NK-92 treated with Interleukin-12 subunit alpha and Interleukin-12 subunit beta, amount 100 ng/mL, for 24 hours (cell line): ENCODE measurements around the gene PFN3.

Experiments
- DNase-seq: peaks from one replicate; lab custom pipeline; 2025; lab: John Stamatoyannopoulos, UW

PFN3 gene

DNA sequence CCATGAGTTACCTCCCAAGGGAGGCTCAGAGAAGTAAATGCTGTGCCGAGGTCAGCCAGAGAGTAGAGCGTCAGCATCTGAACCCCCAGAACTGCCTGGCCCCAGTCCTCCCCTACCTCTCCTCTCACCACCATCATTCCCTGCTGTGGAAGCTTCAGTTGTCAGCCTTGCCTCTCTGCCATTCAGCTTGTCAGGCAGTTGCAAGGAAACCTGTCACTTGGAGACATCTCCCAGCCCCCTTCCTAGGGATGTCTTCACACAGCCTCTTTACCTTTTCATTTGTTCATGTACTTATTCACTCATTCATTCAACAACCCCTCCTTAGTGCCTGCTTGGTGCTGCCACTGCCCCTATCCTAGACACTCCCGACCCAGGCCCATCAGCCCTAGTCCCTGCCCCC lies 40.6 kb downstream of the PFN3 start:
- DNase-seq = no peak

DNA sequence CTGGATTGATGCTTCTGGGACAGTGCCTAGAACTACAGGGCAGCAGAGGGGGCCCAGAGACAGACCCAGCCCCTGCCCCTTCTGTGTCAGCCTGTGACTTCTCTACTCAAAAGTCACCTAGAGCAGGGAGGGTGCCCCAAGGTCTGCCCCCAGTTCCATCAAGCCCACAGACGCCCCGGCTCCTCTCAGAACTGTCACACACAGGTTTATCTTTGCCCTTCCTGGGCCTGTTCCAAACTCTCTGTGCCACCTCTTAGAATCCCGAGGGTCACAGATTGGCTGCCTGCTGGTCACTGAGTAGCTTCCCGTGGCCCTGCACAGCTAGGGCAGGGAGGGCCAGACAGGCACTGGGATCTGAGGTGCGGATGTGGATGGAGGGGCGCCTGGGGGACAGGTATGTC lies 41.0 kb downstream of the PFN3 start:
- no peak for DNase-seq

DNA sequence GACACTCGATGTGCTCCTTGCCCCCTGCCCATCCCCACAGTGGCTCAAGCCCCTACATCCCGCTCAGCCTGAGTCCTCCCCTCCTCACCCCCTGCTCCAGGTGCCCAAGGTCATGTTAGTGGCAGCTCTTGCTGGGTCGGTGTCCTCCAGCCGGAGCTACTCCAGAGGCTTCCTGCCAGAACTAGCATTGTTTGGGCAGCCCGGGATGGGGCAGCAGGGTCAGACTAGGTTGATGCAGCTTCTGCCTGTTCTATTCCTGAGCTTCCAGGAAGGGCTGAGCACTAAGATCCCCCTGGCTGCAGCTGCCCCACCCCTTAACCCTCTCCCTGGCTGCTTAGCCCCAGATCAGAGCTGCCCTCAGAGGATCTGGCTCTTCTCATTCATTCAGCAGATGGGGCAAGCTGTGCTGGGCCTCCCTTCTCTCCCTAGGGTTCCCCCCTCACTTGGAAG lies 42.1 kb downstream of the PFN3 start:
- DNase-seq = no peak

DNA sequence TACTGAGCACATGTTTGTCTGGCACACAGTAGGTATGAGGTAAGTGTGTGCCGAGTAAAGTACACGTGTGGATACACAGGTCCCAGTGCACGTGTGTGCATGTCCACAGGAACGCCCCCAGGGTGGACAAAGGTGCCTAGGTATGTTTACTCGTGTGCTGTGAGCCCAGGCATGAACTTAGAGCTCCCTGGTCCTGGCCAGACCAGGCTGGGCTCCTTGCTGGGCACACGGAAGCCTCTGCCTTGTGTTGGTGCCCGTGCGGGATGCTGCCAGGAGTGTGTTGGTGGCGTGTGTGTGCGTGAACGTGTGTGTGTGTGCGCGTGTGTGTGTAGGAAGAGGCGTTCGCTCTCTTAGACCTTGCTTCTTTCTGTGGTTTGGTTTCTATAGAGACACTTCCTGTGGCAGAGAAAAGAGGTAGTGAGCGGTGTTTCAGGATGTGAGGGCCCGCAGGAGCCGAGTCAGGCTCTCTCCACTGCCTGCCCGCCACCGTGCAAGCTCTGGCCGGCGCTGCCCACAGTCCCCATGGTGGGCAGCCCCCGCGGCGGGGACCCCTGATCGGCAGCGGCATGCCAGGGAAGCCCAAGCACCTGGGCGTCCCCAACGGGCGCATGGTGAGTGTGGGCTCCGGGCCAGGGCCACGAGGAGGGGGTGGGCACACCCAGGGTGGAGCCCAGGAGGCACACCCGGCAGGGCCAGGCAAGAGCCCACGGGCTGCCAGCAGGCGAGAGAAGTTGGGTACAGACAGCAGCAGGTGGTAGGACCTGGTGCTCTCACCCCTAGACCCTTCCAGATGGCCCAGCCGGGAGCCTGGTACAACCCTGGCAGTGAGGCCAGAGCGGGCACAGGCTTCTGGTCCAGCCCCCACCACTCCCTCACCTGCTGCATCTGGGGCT lies 42.8 kb downstream of the PFN3 start, which contains the start of gene RGS14:
Gene RGS14 (plus strand): TSS at position 466 of the 893 bp plus-strand sequence. CDS start 101 bp downstream, at position 567.
- DNase-seq = peak; percentile 64

DNA sequence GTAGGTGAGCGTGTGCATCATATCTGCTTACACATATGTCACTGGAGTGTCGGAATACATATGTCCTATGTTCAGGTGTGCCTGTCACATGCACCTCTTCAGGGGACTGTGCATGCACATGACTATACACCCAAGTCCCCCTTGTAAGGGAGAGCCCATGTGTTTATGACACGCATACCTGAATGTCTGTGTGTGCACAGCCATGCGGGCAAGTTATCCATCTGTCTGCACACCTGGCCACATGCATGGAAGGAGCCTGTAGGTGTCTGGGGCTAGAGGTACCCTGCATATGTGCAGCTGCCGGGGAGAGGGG lies 43.4 kb downstream of the PFN3 start:
- DNase-seq = no peak

DNA sequence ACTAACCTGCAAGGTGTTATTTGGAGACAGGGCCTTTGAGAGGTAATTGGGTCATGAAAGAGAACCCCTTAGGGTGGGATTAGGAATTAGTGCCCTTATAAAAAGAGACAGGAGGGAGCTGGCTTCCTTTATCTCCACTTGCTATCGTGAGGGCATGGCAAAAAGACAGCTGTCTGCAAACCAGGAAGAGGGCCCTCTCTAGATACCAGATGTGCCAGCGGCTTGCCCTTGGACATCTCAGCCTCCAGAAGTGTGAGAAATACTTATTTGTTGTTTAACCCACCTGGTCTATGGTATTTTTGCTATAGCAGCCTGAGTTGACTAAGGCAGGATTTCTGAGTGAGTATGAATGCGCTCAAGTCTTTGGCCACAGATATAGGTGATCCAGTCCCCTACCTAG lies 43.7 kb downstream of the PFN3 start:
- no peak for DNase-seq

DNA sequence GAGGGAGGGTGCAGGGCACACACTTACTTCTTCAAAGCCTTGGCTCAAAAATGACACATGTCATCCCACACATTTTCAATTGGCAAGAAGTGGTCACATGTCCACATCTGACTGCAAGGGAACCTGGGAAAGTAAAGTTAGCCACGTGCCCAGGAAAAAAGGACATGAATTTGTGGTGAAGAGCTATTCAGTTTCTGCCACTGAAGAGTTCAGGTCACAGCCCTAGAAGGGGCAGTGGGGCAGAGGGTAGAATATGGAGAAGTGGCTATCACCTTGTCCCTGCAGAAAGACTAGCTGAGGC lies 44.6 kb downstream of the PFN3 start:
- DNase-seq = no peak

DNA sequence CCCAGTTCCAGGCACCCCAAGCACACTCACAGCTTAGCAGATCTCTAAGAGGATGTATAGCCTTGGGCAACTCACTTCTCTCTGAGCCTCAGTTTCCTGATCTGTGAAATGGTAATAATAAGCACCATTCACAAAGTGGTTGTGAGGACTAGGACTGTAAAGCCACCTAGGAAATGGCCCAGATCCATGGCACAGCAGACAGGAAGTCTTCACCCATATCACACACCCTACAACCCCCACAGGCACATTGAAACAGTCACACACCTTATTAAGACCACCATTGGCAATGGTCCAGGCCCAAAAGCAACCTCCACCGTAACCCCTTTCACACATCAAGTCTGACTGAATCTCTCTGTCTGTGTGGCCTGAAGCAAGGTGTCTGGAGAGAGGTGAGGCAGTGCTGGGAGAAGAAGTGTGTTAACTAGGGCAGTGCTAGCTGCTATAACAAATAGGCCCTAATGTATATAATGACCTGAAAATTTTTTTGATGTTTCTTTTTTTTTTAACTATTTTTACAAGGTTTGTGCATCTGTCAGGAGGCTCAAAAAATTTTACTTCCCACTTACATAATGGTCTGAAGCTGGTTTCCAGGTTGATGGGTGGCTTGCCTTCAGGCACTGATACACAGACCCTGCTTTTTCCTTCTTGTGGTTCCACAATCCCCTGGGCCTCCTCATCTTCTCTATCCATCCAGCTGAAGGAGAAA lies 45.1 kb downstream of the PFN3 start:
- no peak for DNase-seq

DNA sequence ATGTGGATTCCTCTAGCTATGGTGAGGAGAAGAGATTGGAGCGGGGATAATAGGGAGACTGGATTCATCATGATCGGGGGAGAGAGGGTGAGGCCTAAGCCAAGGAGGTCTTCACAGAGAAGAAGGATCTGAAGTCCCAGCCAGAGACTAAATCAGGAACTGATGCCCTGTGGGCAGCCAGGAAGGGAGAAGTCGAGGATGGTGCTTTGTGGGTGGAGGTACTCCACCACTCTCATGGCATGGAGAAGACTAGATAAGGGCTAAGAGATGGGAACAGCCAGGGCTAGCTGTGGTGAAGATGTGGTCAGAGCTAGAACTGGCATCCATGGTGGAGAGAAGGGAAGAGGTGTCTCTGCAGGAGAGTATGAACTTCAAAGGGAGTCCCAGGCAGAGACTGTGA lies 45.8 kb downstream of the PFN3 start:
- DNase-seq = no peak

DNA sequence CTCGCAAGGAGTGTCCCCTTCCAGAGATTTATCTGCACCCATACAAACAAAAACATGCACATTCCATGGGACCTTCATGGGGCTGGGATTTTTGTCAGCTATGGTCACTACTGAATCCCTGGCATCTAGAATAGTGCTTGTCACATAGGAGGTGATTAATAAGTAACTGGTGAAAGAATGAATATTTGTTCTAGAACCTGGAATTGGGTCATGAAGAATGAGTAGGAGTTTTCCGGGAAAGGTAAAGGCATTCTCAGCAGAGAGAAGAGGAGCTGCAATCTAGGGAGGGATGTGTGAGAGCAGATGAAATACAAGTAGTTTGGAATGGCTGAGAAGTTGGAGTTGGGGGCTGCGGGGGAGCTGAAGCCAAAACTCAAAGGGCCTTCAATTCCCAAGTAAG lies 46.2 kb downstream of the PFN3 start:
- DNase-seq = no peak

DNA sequence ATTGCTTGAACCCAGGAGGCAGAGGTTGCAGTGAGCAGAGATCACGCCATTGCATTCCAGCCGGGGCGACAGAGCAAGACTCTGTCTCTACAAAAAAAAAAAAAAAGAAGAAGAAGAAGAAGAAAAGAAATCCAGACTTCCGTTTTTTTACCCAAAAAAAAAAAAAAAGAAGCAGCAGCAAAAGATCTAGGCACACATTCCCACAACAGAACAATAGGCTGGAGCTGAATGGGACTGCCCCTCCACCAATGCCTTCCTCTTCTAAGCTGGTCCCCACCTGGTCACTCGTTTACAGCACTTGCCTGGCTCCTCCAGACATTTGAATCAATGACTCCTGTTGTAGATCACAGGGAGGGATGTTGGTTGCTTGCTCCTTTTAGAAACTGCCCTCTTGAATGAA lies 47.4 kb downstream of the PFN3 start:
- DNase-seq = no peak

DNA sequence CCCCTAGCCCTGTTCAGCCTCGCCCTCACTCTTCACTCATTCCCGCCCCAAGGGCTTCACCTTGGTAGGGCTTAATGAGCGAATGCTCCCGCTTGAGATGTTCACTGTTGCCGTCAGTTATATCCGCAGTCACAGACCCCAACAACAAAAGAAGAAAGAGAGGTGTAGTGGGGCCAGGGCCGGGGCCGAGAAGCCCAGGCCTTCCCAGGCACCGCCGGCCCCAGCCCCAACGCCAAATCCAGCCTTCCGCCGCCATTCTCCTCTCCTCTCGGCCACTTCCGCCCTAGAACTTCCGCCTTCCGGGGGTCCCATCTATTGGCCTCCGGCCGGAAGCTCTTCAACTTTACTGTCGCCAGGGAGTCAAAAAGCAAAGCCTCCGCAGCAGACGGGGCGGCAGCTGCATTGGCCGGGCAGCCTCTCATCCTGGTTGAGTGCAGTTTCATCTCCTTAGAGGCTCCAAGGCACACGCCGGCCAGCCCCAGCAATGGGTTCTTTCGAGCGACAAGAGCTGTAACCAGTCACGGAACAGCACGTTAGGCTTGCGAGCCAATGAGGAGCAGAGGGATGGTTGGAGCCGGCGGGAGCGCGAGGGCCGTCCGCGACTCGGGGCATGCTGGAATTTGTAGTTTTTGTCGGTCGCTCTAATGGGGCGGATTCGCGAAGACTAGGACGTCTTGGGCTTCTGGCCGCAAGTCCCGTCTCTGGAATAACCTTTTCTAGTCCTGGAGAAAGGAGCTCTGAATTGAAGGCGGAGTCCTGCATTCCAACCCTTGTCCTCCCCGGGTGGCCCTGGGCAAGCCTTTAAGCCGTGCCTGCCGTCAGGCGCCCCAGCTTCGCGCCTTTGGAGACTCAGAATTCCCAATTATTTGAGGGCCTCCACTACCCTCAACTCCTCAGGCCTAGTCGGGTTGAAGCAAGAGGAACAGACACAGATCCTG lies 48.8 kb downstream of the PFN3 start, which contains the start of gene LMAN2:
Gene LMAN2 (minus strand): TSS at position 277 of the 938 bp plus-strand sequence. CDS start 21 bp downstream, at position 256.
- peak; percentile 95 for DNase-seq

DNA sequence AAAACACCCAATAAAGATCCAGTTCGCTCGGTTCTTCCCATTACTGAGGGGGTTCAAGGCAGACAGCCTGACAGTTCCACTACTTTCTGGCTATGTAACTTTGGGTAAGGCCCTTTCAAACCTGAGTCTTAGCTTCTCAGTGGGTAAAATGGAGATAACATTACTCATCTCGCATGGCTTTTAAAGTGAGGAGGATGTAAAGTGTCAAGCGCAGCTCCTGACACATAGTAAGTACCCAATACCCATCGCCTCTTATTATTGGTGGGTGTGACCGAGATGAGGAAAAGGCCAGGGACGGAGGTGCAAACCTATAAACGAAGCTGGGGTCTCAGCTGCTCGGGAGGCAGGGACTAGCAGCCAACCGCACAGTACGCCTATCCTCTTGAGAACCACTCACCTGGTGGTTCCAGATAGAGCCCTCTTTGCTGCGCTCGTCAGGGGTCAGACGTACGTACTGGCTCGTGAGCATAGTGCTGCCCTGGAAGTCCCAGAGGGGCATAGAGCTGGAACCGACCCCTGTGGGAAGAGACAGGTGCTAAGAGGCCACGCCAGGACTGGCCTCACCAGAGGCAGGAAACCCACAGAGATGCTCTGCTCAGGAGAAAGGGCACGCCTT lies 49.6 kb downstream of the PFN3 start:
- no peak for DNase-seq
